ENCODE data around the gene BIRC7.

GRCh38 chr20:63226042-63226943 is 9.4 kb upstream of the BIRC7 start:
- TF ChIP-seq CTCF (IDR thresholded peaks at IDR 0.05; ENCODE audit: extremely low read depth in 1 of 2, insufficient read depth in 1 of 2, low read depth in 1 of 2, low read length in 2 of 2) (no peak), POLR2AphosphoS5 (IDR thresholded peaks at IDR 0.05; ENCODE audit: insufficient read depth, low read depth, low read length) (no peak), POLR2A (IDR thresholded peaks at IDR 0.05; ENCODE audit: low read depth, low read length) (no peak)

Measured in endothelial cell of umbilical vein (primary cell).